ENCODE measurements around the gene NEURL3. TPM values are rescaled to one million over a fixed set of nuclear protein-coding genes. Genes with fewer than 3 reads are reported as not detected.

NEURL3 gene
- total and polyA plus RNA-seq, 2 donors (not counting 1 experiment from before 2014, with no cell fraction given): not detected

DNA sequence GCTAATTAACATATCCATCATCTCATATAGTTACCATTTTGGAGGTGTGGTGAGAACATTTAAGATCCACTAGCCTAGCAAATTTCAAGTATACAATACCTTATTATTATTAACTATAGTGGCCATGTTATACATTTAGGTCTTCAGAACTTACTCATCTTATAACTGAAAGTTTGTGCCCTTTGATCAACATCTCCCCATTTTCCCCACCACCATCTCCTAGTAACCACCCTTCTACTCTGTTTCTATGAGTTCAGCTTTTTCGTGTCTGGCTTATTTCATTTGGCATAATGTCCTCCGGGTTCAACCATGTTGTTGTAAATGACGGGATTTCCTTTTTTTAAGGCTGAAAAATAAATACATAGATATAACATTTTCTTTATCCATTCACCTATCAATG is 15.9 kb downstream of the NEURL3 start:
- POLR2A ChIA-PET: no interaction called here
- WGBS (ENCODE audit: insufficient coverage): no CpG with 5 or more reads among the region's 3 CpGs
- no peaks in the 10 kb centered on the region for H3K36me3 ChIP-seq (replicated peaks in 1 of 2; ENCODE audit: control extremely low read depth in 1 of 2, control insufficient read depth in 1 of 2, extremely low read depth in 1 of 2, insufficient read depth in 2 of 2, low read length in 1 of 2)
- ATAC-seq (ENCODE audit: low read depth): no peak
- peaks cover 10 to 15% of the 10 kb centered on the region in 2 donors for H3K4me1 ChIP-seq (ENCODE audit: control insufficient read depth in 2 of 2, insufficient read depth in 2 of 2, low read length in 2 of 2)
- no peak for TF ChIP-seq EZH2 (IDR thresholded peaks at IDR 0.05; ENCODE audit: borderline replicate concordance, insufficient read depth, low read depth, low read length, poor library complexity, severe bottlenecking)
- TF ChIP-seq, protein P1, sequence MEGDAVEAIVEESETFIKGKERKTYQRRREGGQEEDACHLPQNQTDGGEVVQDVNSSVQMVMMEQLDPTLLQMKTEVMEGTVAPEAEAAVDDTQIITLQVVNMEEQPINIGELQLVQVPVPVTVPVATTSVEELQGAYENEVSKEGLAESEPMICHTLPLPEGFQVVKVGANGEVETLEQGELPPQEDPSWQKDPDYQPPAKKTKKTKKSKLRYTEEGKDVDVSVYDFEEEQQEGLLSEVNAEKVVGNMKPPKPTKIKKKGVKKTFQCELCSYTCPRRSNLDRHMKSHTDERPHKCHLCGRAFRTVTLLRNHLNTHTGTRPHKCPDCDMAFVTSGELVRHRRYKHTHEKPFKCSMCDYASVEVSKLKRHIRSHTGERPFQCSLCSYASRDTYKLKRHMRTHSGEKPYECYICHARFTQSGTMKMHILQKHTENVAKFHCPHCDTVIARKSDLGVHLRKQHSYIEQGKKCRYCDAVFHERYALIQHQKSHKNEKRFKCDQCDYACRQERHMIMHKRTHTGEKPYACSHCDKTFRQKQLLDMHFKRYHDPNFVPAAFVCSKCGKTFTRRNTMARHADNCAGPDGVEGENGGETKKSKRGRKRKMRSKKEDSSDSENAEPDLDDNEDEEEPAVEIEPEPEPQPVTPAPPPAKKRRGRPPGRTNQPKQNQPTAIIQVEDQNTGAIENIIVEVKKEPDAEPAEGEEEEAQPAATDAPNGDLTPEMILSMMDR (IDR thresholded peaks at IDR 0.05): no peak
- no peaks in the 10 kb centered on the region for H3K27me3 ChIP-seq (replicated peaks in 1 of 4; ENCODE audit: control extremely low read depth in 1 of 4, control insufficient read depth in 3 of 4, insufficient read depth in 4 of 4, low read length in 3 of 4)
- no peaks in the 10 kb centered on the region for H4K20me1 ChIP-seq (ENCODE audit: control insufficient read depth, insufficient read depth, low read length, poor library complexity, severe bottlenecking)
- no peak overlapping the region for H3K9ac ChIP-seq (ENCODE audit: low read length)
- Mint-ChIP-seq H3K9me3 (ENCODE audit: insufficient read depth) (no peaks in the 10 kb centered on the region), H3K4me1 (peaks cover 22% of the 10 kb centered on the region), H3K27ac (no peak overlapping the region), H3K27me3 (no peaks in the 10 kb centered on the region), H3K4me3 (no peak overlapping the region)
- DNase-seq: no peak
- intact Hi-C loops (cut with micrococcal nuclease): no loop called here
- no peak overlapping the region for H3K27ac ChIP-seq (ENCODE audit: low read length in 2 of 2)
- no peaks in the 10 kb centered on the region for H3K79me2 ChIP-seq (ENCODE audit: control insufficient read depth, insufficient read depth, low read length)
- H3K4me3 ChIP-seq (ENCODE audit: control extremely low read depth in 1 of 5, extremely low read depth in 1 of 5, insufficient read depth in 1 of 5, low read depth in 2 of 5, low read length in 4 of 5): no peak overlapping the region
- CTCF ChIA-PET: interaction anchor here (0.6 to 1.5 kb wide), 3 partner anchors 18 to 23 kb away, joined by 3 to 6 read pairs (median 4); no protein-coding TSS in a partner anchor
- no peak overlapping the region for H2AFZ ChIP-seq (ENCODE audit: insufficient read depth, low read depth, low read length, poor library complexity, severe bottlenecking)
- peaks cover 0 to 4% (median 3%) of the 10 kb centered on the region in 3 donors for H3K9me3 ChIP-seq (ENCODE audit: control extremely low read depth in 1 of 3, control insufficient read depth in 2 of 3, insufficient read depth in 1 of 3, low read length in 2 of 3)
- no peak overlapping the region for H3K4me2 ChIP-seq (replicated peaks; ENCODE audit: low read depth, low read length, poor library complexity, severe bottlenecking)

DNA sequence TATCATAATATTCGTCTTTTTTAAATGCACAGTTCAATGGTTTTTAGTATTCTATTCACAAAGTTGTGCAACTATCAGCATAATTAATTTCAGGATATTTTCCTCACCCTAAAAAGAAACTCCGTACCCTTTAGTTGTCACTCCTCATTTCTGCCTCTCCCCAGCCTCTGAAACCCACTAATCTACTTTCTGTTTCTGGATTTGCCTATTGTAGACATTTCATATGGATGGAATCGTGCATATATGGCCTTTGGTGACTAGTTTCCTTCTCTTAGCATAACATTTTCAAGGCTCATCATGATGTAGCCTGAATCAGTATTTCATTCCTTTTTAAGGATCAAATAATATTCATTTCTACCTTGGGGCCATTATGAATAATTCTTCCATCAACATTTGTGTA is 18.5 kb downstream of the NEURL3 start:
- ChIA-PET CTCF (interaction anchor here (0.5 to 1.4 kb wide), 3 partner anchors 22 to 125 kb away, joined by 3 read pairs; no protein-coding TSS in a partner anchor), POLR2A (interaction anchor here (1.0 kb wide), 1 partner anchor 41 kb away, joined by 3 read pairs; no protein-coding TSS in a partner anchor)
- ATAC-seq (ENCODE audit: low read depth) (no peak), DNase-seq (no peak)
- peak overlapping the region; percentile 92 for H2AFZ ChIP-seq (ENCODE audit: insufficient read depth, low read depth, low read length, poor library complexity, severe bottlenecking)
- WGBS (ENCODE audit: insufficient coverage): 100% methylated on average over 1 of the region's 3 CpGs
- no peak for TF ChIP-seq EZH2 (IDR thresholded peaks at IDR 0.05; ENCODE audit: borderline replicate concordance, insufficient read depth, low read depth, low read length, poor library complexity, severe bottlenecking)
- TF ChIP-seq, protein P1 (IDR thresholded peaks at IDR 0.05): no peak
- peak overlapping the region; percentile 93 for H3K4me3 Mint-ChIP-seq
- no peaks in the 10 kb centered on the region for H3K36me3 ChIP-seq (replicated peaks in 1 of 2; ENCODE audit: control extremely low read depth in 1 of 2, control insufficient read depth in 1 of 2, extremely low read depth in 1 of 2, insufficient read depth in 2 of 2, low read length in 1 of 2)
- peaks cover 22% of the 10 kb centered on the region for H3K4me1 Mint-ChIP-seq
- no peaks in the 10 kb centered on the region for H3K9me3 Mint-ChIP-seq (ENCODE audit: insufficient read depth)
- intact Hi-C loops (cut with micrococcal nuclease): no loop called here
- H3K4me2 ChIP-seq (replicated peaks; ENCODE audit: low read depth, low read length, poor library complexity, severe bottlenecking): peak overlapping the region; percentile 84
- no peaks in the 10 kb centered on the region for H3K79me2 ChIP-seq (ENCODE audit: control insufficient read depth, insufficient read depth, low read length)
- peak overlapping the region; percentile 59 to 72 for H3K27ac ChIP-seq (ENCODE audit: low read length in 2 of 2)
- H3K27ac Mint-ChIP-seq: peak overlapping the region; percentile 93
- H3K9ac ChIP-seq (ENCODE audit: low read length): peak overlapping the region; percentile 72
- H3K9me3 ChIP-seq (ENCODE audit: control extremely low read depth in 1 of 3, control insufficient read depth in 2 of 3, insufficient read depth in 1 of 3, low read length in 2 of 3): no peaks in the 10 kb centered on the region
- H3K4me3 ChIP-seq (ENCODE audit: control extremely low read depth in 1 of 5, extremely low read depth in 1 of 5, insufficient read depth in 1 of 5, low read depth in 2 of 5, low read length in 4 of 5): peak overlapping the region in 4 of 5 experiments; percentile 47 to 59 (median 57)
- H3K27me3 Mint-ChIP-seq: no peaks in the 10 kb centered on the region
- peaks cover 10 to 15% of the 10 kb centered on the region in 2 donors for H3K4me1 ChIP-seq (ENCODE audit: control insufficient read depth in 2 of 2, insufficient read depth in 2 of 2, low read length in 2 of 2)
- H3K27me3 ChIP-seq (replicated peaks in 1 of 4; ENCODE audit: control extremely low read depth in 1 of 4, control insufficient read depth in 3 of 4, insufficient read depth in 4 of 4, low read length in 3 of 4): no peaks in the 10 kb centered on the region
- no peaks in the 10 kb centered on the region for H4K20me1 ChIP-seq (ENCODE audit: control insufficient read depth, insufficient read depth, low read length, poor library complexity, severe bottlenecking)

Data from B cell (primary cell).